AG04449 (cell line): ENCODE measurements around the gene DDIT3.

Experiments
- CTCF ChIA-PET: fragments of 350-600 bp; formaldehyde crosslinking; extraction: SDS; loops from one replicate; lab custom pipeline; 2021; ENCODE audit warnings: antibody characterized with exemption; lab: Yijun Ruan, JAX
- POLR2A ChIA-PET: fragments of 400-600, 350-600 bp; formaldehyde crosslinking; extraction: SDS; loops from one replicate; lab custom pipeline; 2020; ENCODE audit warnings: antibody characterized with exemption, inconsistent platforms; lab: Yijun Ruan, JAX
- DNase-seq: peaks from one replicate; pipeline ENCODE4 v3.0.0-alpha.2; 2010; ENCODE audit warnings: low read depth, low spot score
- H3K4me3 ChIP-seq: 2 replicates; pipeline ENCODE4 v1.5.1; 2011; ENCODE audit warnings: low read depth, mild to moderate bottlenecking, control low read depth, low read length
- TF ChIP-seq, protein P1 (sequence below): IDR thresholded peaks from one replicate; pipeline ENCODE4 v1.5.1; 2011; ENCODE audit warnings: mild to moderate bottlenecking, moderate library complexity, low read length, control low read depth, inconsistent platforms; ENCODE audit not compliant: insufficient read depth; ENCODE audit errors: missing control alignments

The DDIT3 gene

DNA sequence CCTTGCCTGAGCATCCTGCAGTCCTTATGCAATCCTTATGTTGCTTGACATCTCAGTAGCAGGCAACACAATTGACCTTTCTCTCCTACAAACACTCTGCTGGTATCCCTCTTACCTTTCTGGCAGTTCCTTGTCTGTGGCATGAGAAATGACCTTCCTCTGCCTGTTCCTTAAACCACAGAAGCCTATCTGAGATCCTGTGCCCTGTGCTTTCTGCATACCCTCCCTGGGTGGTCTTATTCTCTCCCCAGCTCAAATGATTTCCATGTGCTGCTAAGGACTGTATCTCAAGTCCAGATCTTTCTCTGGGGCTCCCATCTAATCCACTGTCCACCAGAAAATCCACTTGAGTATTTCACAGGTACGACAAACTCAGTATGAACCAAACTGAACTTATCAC lies 38.6 kb downstream of the DDIT3 start:
- H3K4me3 ChIP-seq, result no peak overlapping the region
- ChIA-PET CTCF (interaction anchor here (1.6 to 20.7 kb wide), 2 partner anchors 10 to 20 kb away, joined by 7 to 321 read pairs; partner anchors contain the start of gene GLI1), POLR2A (no interaction called here)
- DNase-seq, result no peak
- TF ChIP-seq, protein P1, sequence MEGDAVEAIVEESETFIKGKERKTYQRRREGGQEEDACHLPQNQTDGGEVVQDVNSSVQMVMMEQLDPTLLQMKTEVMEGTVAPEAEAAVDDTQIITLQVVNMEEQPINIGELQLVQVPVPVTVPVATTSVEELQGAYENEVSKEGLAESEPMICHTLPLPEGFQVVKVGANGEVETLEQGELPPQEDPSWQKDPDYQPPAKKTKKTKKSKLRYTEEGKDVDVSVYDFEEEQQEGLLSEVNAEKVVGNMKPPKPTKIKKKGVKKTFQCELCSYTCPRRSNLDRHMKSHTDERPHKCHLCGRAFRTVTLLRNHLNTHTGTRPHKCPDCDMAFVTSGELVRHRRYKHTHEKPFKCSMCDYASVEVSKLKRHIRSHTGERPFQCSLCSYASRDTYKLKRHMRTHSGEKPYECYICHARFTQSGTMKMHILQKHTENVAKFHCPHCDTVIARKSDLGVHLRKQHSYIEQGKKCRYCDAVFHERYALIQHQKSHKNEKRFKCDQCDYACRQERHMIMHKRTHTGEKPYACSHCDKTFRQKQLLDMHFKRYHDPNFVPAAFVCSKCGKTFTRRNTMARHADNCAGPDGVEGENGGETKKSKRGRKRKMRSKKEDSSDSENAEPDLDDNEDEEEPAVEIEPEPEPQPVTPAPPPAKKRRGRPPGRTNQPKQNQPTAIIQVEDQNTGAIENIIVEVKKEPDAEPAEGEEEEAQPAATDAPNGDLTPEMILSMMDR, result no peak

DNA sequence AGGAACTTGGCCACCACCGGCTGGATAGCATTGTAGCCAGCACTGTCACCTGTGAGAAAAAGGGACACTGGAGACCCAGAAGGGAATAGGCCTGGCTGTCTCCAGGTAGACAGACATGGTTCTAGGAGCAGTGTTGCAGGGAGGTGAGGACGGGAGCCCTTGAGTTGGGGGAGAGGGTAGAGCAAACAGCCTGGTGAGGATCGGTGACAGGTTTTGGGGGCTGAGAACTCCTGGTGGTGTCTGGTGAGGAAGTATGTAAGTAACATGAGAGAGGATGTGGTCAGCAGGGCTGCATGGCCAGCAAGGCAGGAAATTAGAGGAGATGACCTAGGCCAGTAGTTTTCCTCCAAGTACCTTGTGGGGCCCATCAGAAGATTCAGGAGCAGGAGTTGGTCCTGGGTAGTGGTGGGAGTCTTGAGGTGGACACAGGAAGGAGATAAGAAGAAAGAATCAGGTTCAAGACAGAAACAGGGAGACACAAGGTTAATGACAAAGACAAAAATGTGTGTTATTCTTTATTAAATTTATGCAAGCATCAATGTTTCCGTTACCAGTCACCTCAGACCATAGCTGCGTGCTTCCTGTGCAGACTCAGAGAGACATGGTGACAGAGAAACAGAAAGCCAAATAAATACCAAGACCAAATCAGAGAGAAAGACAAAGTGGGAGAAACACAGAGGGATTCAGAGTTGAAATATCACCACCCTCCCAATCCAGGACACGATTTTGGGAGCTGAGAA lies 40.8 kb downstream of the DDIT3 start, which contains the start of gene ARHGAP9:
ARHGAP9 (minus strand) TSS at position 491 of the 740 bp plus-strand sequence; CDS start at position 31, 460 bp downstream.
- H3K4me3 ChIP-seq, result no peak within 1 kb of the TSS
- DNase-seq, result no peak
- ChIA-PET POLR2A (no interaction called here), CTCF (interaction anchor here (1.1 to 20.7 kb wide), 2 partner anchors 18 to 27 kb away, joined by 4 to 321 read pairs; partner anchors contain the start of gene GLI1)
- TF ChIP-seq, protein P1, result no peak

DNA sequence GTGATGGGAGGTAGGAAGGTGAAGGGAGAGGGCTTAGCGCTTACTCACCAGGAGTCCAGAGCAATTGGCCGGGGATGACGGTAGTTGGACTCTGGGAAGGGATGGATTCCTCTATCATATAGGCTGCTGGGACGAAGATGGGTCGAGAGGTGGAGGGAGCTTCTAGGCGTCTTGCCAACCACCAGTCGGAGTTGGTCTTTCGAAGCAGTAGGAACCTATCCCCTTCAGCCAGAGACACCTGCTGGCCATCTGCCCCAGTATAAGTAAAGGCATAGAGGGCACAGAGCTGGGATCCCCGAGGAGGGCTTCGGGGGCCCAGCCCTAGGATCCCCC lies 41.3 kb downstream of the DDIT3 start:
- CTCF ChIA-PET, result interaction anchor here (0.9 to 20.7 kb wide), 2 partner anchors 17 to 24 kb away, joined by 3 to 321 read pairs; partner anchors contain the start of genes GLI1 and INHBE
- POLR2A ChIA-PET, result no interaction called here
- TF ChIP-seq, protein P1, result no peak

DNA sequence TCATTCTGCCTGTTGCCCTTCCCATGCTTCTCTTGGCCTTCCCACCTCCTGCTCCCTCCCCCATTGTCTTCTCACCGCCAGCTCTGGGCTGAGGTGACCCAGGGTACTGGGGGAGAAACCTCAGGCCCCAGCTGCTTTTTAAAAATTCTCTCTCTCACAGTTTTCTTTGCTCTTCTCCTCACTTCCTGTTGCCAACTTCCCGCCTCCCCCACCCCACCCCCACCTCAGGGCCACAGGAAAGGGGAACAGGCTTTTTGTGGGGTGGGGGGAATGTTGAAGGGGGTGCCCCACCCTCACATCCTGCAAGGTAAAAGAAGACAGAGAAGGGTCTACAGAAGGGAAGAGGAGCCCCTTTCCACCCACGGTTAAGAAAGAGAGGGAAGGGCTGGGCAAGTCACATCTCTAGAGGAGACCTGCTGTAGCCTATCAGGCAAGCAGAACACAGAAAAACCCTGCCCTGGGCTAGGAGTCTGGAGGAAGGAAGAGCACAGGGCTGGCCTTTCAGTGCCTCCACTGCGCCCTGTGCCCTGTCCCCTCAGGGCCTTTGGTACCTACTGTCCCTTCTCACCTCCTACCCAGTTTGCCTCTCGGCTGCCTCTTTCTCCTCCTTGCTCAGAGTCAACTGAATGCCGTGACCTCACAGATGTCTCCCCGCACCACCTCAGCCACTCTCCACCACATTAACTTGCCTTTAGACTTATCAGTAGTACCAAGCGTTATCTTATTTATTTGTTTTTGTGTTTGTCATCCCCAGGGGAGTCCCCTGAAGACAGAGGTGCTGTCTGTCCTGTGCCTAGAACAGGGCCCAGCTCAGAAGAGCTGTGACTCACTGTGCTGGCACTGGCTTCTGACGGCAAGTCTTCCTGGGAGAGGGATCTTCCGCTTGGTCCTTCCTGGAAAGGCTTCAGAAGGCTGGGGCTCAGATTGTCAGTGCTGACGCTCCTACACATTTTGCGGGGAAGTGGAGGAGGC lies 42.3 kb downstream of the DDIT3 start:
- CTCF ChIA-PET, result interaction anchor here (0.9 to 20.7 kb wide), 2 partner anchors 16 to 23 kb away, joined by 3 to 321 read pairs; partner anchors contain the start of genes GLI1 and INHBE
- no peak overlapping the region for H3K4me3 ChIP-seq
- no peak for DNase-seq

More for the DNA sequence above, 41.3 kb downstream of the DDIT3 start:
- DNase-seq, result no peak
- H3K4me3 ChIP-seq, result no peak overlapping the region

DNA sequence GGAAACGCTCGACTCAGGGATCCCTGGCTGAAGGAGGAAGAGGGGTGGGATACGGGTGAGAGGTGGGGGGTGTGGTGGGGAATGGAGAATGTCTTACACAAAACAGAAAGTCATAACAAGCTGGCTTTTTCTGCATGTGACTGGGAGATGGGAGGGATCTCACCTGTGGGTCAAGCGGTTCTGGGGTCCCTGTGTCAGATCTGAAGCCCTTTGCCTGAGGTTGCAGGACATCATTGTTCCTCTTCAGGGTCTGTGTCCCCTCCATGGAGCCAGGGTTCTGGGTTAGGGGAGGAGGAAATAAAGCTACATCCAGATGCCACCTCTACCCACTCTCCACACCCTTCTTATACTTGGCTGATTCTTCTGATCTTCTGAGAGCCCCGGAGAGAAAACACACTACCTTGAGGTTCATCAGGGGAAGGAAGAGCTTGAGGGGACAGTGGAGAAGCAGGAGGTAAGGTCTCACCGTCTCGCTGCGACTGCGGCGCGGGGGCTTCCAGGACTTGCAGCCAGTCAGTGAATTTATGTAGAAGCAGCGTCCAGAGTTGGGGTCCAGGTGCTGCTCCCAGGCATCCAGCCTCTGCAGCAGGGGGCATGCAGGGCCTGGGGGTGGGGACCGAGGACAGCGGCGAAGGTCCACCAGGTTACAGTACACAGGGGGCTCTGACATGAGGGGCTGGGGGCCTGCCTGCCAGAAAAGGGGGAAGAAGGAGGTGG lies 43.2 kb downstream of the DDIT3 start:
- ChIA-PET POLR2A (no interaction called here), CTCF (interaction anchor here (0.7 to 20.7 kb wide), 2 partner anchors 15 to 56 kb away, joined by 3 to 321 read pairs; partner anchors contain the start of gene GLI1)
- TF ChIP-seq, protein P1, result no peak
- DNase-seq, result no peak
- no peak overlapping the region for H3K4me3 ChIP-seq

More for the DNA sequence above, 42.3 kb downstream of the DDIT3 start:
- POLR2A ChIA-PET, result no interaction called here
- TF ChIP-seq, protein P1, result no peak
